Kidney epithelial cell (primary cell): ENCODE results near the gene XXYLT1. TPM values are rescaled to one million over a fixed set of nuclear protein-coding genes. Genes with fewer than 3 reads are reported as not detected.

ENCODE experiments used
- DNase-seq: peaks from one replicate; pipeline ENCODE4 v3.0.0-alpha.2; 2010; ENCODE audit warnings: low read depth
- H3K27me3 ChIP-seq: 2 replicates; pipeline ENCODE4 v1.6.0; 2011; ENCODE audit warnings: low read length; ENCODE audit not compliant: control insufficient read depth, insufficient read depth
- H3K36me3 ChIP-seq: 2 replicates; pipeline ENCODE4 v1.5.1; 2011; ENCODE audit warnings: low read length; ENCODE audit not compliant: control insufficient read depth, insufficient read depth
- H3K4me3 ChIP-seq: 2 replicates; pipeline ENCODE4 v1.5.1; 2011; ENCODE audit warnings: low read depth, mild to moderate bottlenecking, control low read depth, low read length
- CTCF ChIP-seq: IDR thresholded peaks from 2 replicates; pipeline ENCODE4 v1.5.1; 2011; ENCODE audit warnings: mild to moderate bottlenecking, moderate library complexity, low read length, control low read depth, inconsistent platforms; ENCODE audit not compliant: insufficient read depth, poor library complexity, severe bottlenecking
- total RNA-seq: library from RNA; depleted of rRNA; stranded (reverse); fragments of >200 nt; gene quantifications from 2 replicates; pipeline ENCODE4 v1.2.3, GENCODE V29; 2015

Gene XXYLT1
- total RNA-seq, 1 donor from 2014 or later: 18.7 TPM

GRCh38 chr3:195263925-195264600 is 6.9 kb downstream of the XXYLT1 start:
- Histone ChIP-seq H3K4me3 (no peak overlapping the region), H3K36me3 (no peaks in the 10 kb centered on the region), H3K27me3 (no peaks in the 10 kb centered on the region)
- TF ChIP-seq CTCF: no peak
- DNase-seq: no peak

GRCh38 chr3:195263193-195263924 is 7.6 kb downstream of the XXYLT1 start:
- Histone ChIP-seq H3K4me3 (no peak overlapping the region), H3K27me3 (no peaks in the 10 kb centered on the region), H3K36me3 (no peaks in the 10 kb centered on the region)
- TF ChIP-seq CTCF: no peak
- DNase-seq: no peak

GRCh38 chr3:195261925-195262324 is 9.0 kb downstream of the XXYLT1 start:
- H3K27me3 ChIP-seq: no peaks in the 10 kb centered on the region
- no peak for TF ChIP-seq CTCF
- H3K4me3 ChIP-seq: no peak overlapping the region
- no peaks in the 10 kb centered on the region for H3K36me3 ChIP-seq
- DNase-seq: no peak

GRCh38 chr3:195260280-195260905 is 10.6 kb downstream of the XXYLT1 start:
- no peaks in the 10 kb centered on the region for H3K27me3 ChIP-seq
- H3K36me3 ChIP-seq: no peaks in the 10 kb centered on the region
- H3K4me3 ChIP-seq: peak overlapping the region; percentile 42
- no peak for DNase-seq
- peak; percentile 6 for TF ChIP-seq CTCF

- H3K36me3 ChIP-seq: no peaks in the 10 kb centered on the region
- DNase-seq: peak; percentile 62
- no peak for TF ChIP-seq CTCF
- H3K4me3 ChIP-seq: peak overlapping the region; percentile 46
- no peaks in the 10 kb centered on the region for H3K27me3 ChIP-seq
Measured at GRCh38 chr3:195259475-195260279, 11.3 kb downstream of the XXYLT1 start.
